Loucy (cell line): ENCODE measurements around the gene TBC1D1.
"Not testable (repeated sequence)": the region's sequence is repeated elsewhere in the genome, so short reads cannot be mapped to it uniquely, and the experiment has no call there.

Experiments
- H2AFZ ChIP-seq: fragments of 200-600 bp; sonication (generic); 2 replicates; pipeline ENCODE4 v1.6.0; 2016; ENCODE audit warnings: antibody characterized with exemption, mild to moderate bottlenecking, low read length, moderate library complexity
- H3F3A ChIP-seq: fragments of 200-600 bp; 2 replicates; pipeline ENCODE4 v1.6.0; 2016; ENCODE audit warnings: antibody characterized with exemption, low read depth, mild to moderate bottlenecking
- H3K27me3 ChIP-seq: fragments of 200-600 bp; sonication (generic); 2 replicates; pipeline ENCODE4 v1.6.1; 2014; ENCODE audit warnings: low read length, mild to moderate bottlenecking; ENCODE audit not compliant: insufficient read depth, poor library complexity, severe bottlenecking
- H3K36me3 ChIP-seq: fragments of 200-600 bp; sonication (generic); 2 replicates; pipeline ENCODE4 v1.6.1; 2016; ENCODE audit warnings: low read length; ENCODE audit not compliant: insufficient read depth
- H3K4me1 ChIP-seq: fragments of 200-600 bp; sonication (generic); 2 replicates; pipeline ENCODE4 v1.5.1; 2014; ENCODE audit warnings: low read length, mild to moderate bottlenecking; ENCODE audit not compliant: insufficient read depth, poor library complexity, severe bottlenecking
- H3K4me2 ChIP-seq: fragments of 200-600 bp; sonication (generic); 2 replicates; pipeline ENCODE4 v1.6.0; 2014; ENCODE audit warnings: antibody characterized with exemption, low read length, low read depth, mild to moderate bottlenecking; ENCODE audit not compliant: poor library complexity, severe bottlenecking
- H3K4me3 ChIP-seq: fragments of 200-600 bp; sonication (generic); 2 replicates; pipeline ENCODE4 v1.5.1; 2014; ENCODE audit warnings: low read length, mild to moderate bottlenecking, mixed read lengths; ENCODE audit not compliant: poor library complexity, severe bottlenecking
- H3K79me2 ChIP-seq: fragments of 200-600 bp; sonication (generic); 2 replicates; pipeline ENCODE4 v1.6.1; 2014; ENCODE audit warnings: low read length; ENCODE audit not compliant: insufficient read depth
- H3K9ac ChIP-seq: fragments of 200-600 bp; sonication (generic); 2 replicates; pipeline ENCODE4 v1.6.0; 2014; ENCODE audit warnings: mild to moderate bottlenecking, low read depth, low read length, moderate library complexity; ENCODE audit not compliant: poor library complexity, severe bottlenecking
- H3K9me2 ChIP-seq: fragments of 200-600 bp; sonication (generic); replicated peaks from 2 replicates; pipeline ENCODE4 v1.6.1; 2016; ENCODE audit warnings: low read depth, low read length, mixed read lengths
- H3K9me3 ChIP-seq: fragments of 200-600 bp; sonication (generic); 2 replicates; pipeline ENCODE4 v1.6.1; 2014; ENCODE audit warnings: mild to moderate bottlenecking, antibody characterized with exemption, low read length, low read depth; ENCODE audit not compliant: insufficient read depth
- H4K20me1 ChIP-seq: fragments of 200-600 bp; sonication (generic); 2 replicates; pipeline ENCODE4 v1.6.0; 2014; ENCODE audit warnings: antibody characterized with exemption, low read length, mild to moderate bottlenecking; ENCODE audit not compliant: insufficient read depth, poor library complexity, severe bottlenecking
- CTCF ChIP-seq: fragments of 200-600 bp; sonication (generic); conservative IDR thresholded peaks from 2 replicates; pipeline ENCODE4 v1.5.1; 2014; ENCODE audit warnings: mild to moderate bottlenecking, antibody characterized with exemption, low read length
- EZH2phosphoT487 ChIP-seq: fragments of 200-600 bp; IDR thresholded peaks from 2 replicates; pipeline ENCODE4 v1.6.1; 2018; ENCODE audit warnings: antibody characterized with exemption, mild to moderate bottlenecking, moderate library complexity, borderline replicate concordance

TBC1D1 gene

GRCh38 chr4:37917388-37917787 is 26.5 kb downstream of the TBC1D1 start:
- Histone ChIP-seq H3K4me2 (no peak overlapping the region), H3K79me2 (peaks cover 27% of the 10 kb centered on the region; the same call in 1 of the 2 replicates), H3K27me3 (no peaks in the 10 kb centered on the region), H3K36me3 (peaks cover 4% of the 10 kb centered on the region; the same call in 1 of the 2 replicates), H2AFZ (no peak overlapping the region), H3K4me3 (no peak overlapping the region), H3F3A (no peaks in the 10 kb centered on the region), H4K20me1 (no peaks in the 10 kb centered on the region), H3K9me3 (no peaks in the 10 kb centered on the region), H3K9ac (no peak overlapping the region), H3K4me1 (no peaks in the 10 kb centered on the region), H3K9me2 (no peaks in the 10 kb centered on the region)
- TF ChIP-seq CTCF (no peak), EZH2phosphoT487 (no peak)

GRCh38 chr4:37918653-37919052 is 27.8 kb downstream of the TBC1D1 start:
- no peaks in the 10 kb centered on the region for H3K4me1 ChIP-seq
- no peak overlapping the region for H3K9ac ChIP-seq
- H3K79me2 ChIP-seq, result 0 out of 2 replicates have a peak, but pooled peaks cover 20% of the 10 kb centered on the region
- peaks cover 4% of the 10 kb centered on the region; the same call in 1 of the 2 replicates for H3K36me3 ChIP-seq
- H4K20me1 ChIP-seq, result no peaks in the 10 kb centered on the region
- H2AFZ ChIP-seq, result no peak overlapping the region
- no peak overlapping the region for H3K4me2 ChIP-seq
- H3F3A ChIP-seq, result no peaks in the 10 kb centered on the region
- no peaks in the 10 kb centered on the region for H3K9me2 ChIP-seq
- TF ChIP-seq EZH2phosphoT487 (no peak), CTCF (no peak)
- H3K27me3 ChIP-seq, result no peaks in the 10 kb centered on the region
- H3K9me3 ChIP-seq, result no peaks in the 10 kb centered on the region
- no peak overlapping the region for H3K4me3 ChIP-seq

- H3K36me3 ChIP-seq, result no peaks in the 10 kb centered on the region
- no peaks in the 10 kb centered on the region for H3F3A ChIP-seq
- H3K79me2 ChIP-seq, result 0 out of 2 replicates have a peak, but pooled peaks cover 8% of the 10 kb centered on the region
- H3K4me1 ChIP-seq, result no peaks in the 10 kb centered on the region
- H3K9me2 ChIP-seq, result no peaks in the 10 kb centered on the region
- no peak for TF ChIP-seq EZH2phosphoT487
- TF ChIP-seq CTCF, result no peak
- H3K4me2 ChIP-seq, result no peak overlapping the region
- no peaks in the 10 kb centered on the region for H3K9me3 ChIP-seq
- no peak overlapping the region for H2AFZ ChIP-seq
- no peaks in the 10 kb centered on the region for H4K20me1 ChIP-seq
- H3K9ac ChIP-seq, result no peak overlapping the region
- no peak overlapping the region for H3K4me3 ChIP-seq
- no peaks in the 10 kb centered on the region for H3K27me3 ChIP-seq
These were observed 31.4 kb downstream of the TBC1D1 start for GRCh38 chr4:37922328-37922727.

- not testable (repeated sequence) for H2AFZ ChIP-seq, H4K20me1 ChIP-seq, H3K9me2 ChIP-seq, H3K79me2 ChIP-seq, H3K4me3 ChIP-seq, H3K9me3 ChIP-seq, H3F3A ChIP-seq, H3K4me1 ChIP-seq, H3K4me2 ChIP-seq, H3K27me3 ChIP-seq, H3K9ac ChIP-seq, H3K36me3 ChIP-seq
These were observed 32.2 kb downstream of the TBC1D1 start for GRCh38 chr4:37923089-37923488.
